Psoas muscle (tissue), 8 donors: ENCODE data around the gene INPP4A. TPM values are rescaled to one million over a fixed set of nuclear protein-coding genes. Genes with fewer than 3 reads are reported as not detected.

Experiments
- ATAC-seq, 4 donors: fragments of 200-7000 bp; cut with Tn5 transposase; one replicate each; pipeline ENCODE4 v1.9.1; 2020; ENCODE audit warnings: moderate library complexity in 3 of 4, mild to moderate bottlenecking in 2 of 4
- DNase-seq, 2 donors: peaks; one replicate each; pipeline ENCODE4 v3.0.0-alpha.2; 2020
- H3K27ac ChIP-seq: fragments of 200-600 bp; one replicate; pipeline ENCODE4 v1.8.0; 2022
- H3K27me3 ChIP-seq, 3 donors: fragments of 200-600 bp in 1 of 3; one replicate each; pipeline versions ENCODE4 v1.6.1 to v1.8.0; 2013 to 2022; ENCODE audit warnings: low read length in 2 of 3, mild to moderate bottlenecking in 2 of 3, moderate library complexity in 1 of 3; ENCODE audit not compliant: insufficient read depth in 3 of 3
- H3K36me3 ChIP-seq, 2 donors: fragments of 200-600 bp in 1 of 2; one replicate each; pipeline versions ENCODE4 v1.6.1 to v1.8.0; 2013 to 2022; ENCODE audit warnings: low read depth in 1 of 2, mild to moderate bottlenecking in 1 of 2, moderate library complexity in 1 of 2; ENCODE audit not compliant: insufficient read depth in 1 of 2
- H3K4me1 ChIP-seq: fragments of 200-600 bp; one replicate; pipeline ENCODE4 v1.8.0; 2022
- H3K4me3 ChIP-seq: fragments of 200-600 bp; one replicate; pipeline ENCODE4 v1.8.0; 2022; ENCODE audit warnings: mild to moderate bottlenecking
- H3K9me3 ChIP-seq: fragments of 200-600 bp; one replicate; pipeline ENCODE4 v1.8.0; 2022
- CTCF ChIP-seq: fragments of 200-600 bp; IDR thresholded peaks from one replicate; pipeline ENCODE4 v1.8.0; 2022; ENCODE audit warnings: antibody characterized with exemption
- WGBS, 3 donors: extraction: QIAGEN DNeasy Blood & Tissue Kit; methylation state at CpG; one replicate each; pipeline versions ENCODE4 v1.1.6 to v1.1.7; 2013; 5-methylcytosine and 5-hydroxymethylcytosine counted together
- intact Hi-C, 2 donors: fragments of 100-400 bp; cut with DNase I; formaldehyde crosslinking; loops; one replicate each; pipeline versions ENCODE4 v1.11.0 to v1.14.2; 2022
- polyA plus RNA-seq, 3 donors: library from polyadenylated mRNA; stranded (reverse); fragments of 200-250 nt; gene quantifications; one replicate each; pipeline ENCODE4 v1.2.3, GENCODE V29; 2013
- total RNA-seq, 4 donors: library from RNA; stranded (reverse); fragmentation: NEBNext Ultra II Directional in 2 of 4; extraction: Animal tissue kit (Norgen Biotek cat#: 25700) in 2 of 4; gene quantifications; one replicate each; pipeline versions ENCODE4 v1.2.1 to v1.2.4, GENCODE V29; 2021 to 2023
- donor health status: healthy with polysubstance abuse.
- donor health status: DM: no; HTN: no; CAD: no; lungs with moderate emphysema.
- donor health status: Bipolar disorder and iron deficiency.
- donor health status: healthy.
- donor health status: DM: yes; HTN: yes; CAD: no.
- donor health status: DM: no; HTN: no; CAD: no.
- donor health status: DM: no; HTN: no; CAD: no.
- donor health status: DM: yes; HTN: yes; CAD: no.

Gene INPP4A
- total and polyA plus RNA-seq, 7 donors = 2.2 to 19.7 (median 9.8) TPM

GRCh38 chr2:98637401-98638147 is 192.9 kb downstream of the INPP4A start:
- no peak for ATAC-seq
- no peak overlapping the region for H3K27ac ChIP-seq
- TF ChIP-seq CTCF = no peak
- H3K27me3 ChIP-seq = no peaks in the 10 kb centered on the region
- 81 to 90% (median 85%) methylated on average over 10 of the region's 10 CpGs for WGBS, 3 donors
- intact Hi-C loops = no loop called here
- H3K4me1 ChIP-seq = no peaks in the 10 kb centered on the region
- H3K4me3 ChIP-seq = no peak overlapping the region
- H3K9me3 ChIP-seq = no peaks in the 10 kb centered on the region
- DNase-seq = no peak
- peaks cover 6 to 86% of the 10 kb centered on the region in 2 donors for H3K36me3 ChIP-seq

- 90 to 94% (median 93%) methylated on average over 5 of the region's 5 CpGs for WGBS, 3 donors
- no peak overlapping the region for H3K27ac ChIP-seq
- peaks cover 0 to 56% of the 10 kb centered on the region in 2 donors for H3K36me3 ChIP-seq
- no peak overlapping the region for H3K4me3 ChIP-seq
- TF ChIP-seq CTCF = no peak
- H3K9me3 ChIP-seq = no peaks in the 10 kb centered on the region
- DNase-seq (no peak), ATAC-seq (no peak)
- intact Hi-C loops = no loop called here
- no peaks in the 10 kb centered on the region for H3K4me1 ChIP-seq
- no peaks in the 10 kb centered on the region for H3K27me3 ChIP-seq
Observed at GRCh38 chr2:98643496-98644100, 198.9 kb downstream of the INPP4A start.

Other genes starting within 250 kb of the INPP4A start
- not detected for gene CNGA3, start 98.4 kb upstream of the INPP4A start, total RNA-seq
- under 1 TPM in 1 of 3 donors, not detected in 2; 0.03 TPM for gene CNGA3, start 98.4 kb upstream of the INPP4A start, polyA plus RNA-seq
- 10 to 100 TPM; 22.5 to 37.5 (median 29.2) TPM for gene COA5, start 163.7 kb downstream of the INPP4A start, total RNA-seq
- 10 to 100 TPM; 26.3 to 58.5 (median 35.2) TPM for gene COA5, start 163.7 kb downstream of the INPP4A start, polyA plus RNA-seq
- gene UNC50, start 163.7 kb downstream of the INPP4A start, total RNA-seq = 10 to 100 TPM; 19.9 to 35.1 (median 22.4) TPM
- 10 to 100 TPM; 26.6 to 48.5 (median 37.3) TPM for gene UNC50, start 163.7 kb downstream of the INPP4A start, polyA plus RNA-seq